GM18867 (cell line): ENCODE results near the gene UTP15.
A peak's percentile ranks its signal among the peaks of the same experiment; 100 is the strongest.

Experiments used
- ATAC-seq: cut with Tn5 transposase; IDR thresholded peaks from one replicate; pipeline ENCODE4 v1.9.1; 2021; ENCODE audit warnings: mild to moderate bottlenecking, moderate library complexity; ENCODE audit not compliant: unreplicated experiment

Gene UTP15, protein sequence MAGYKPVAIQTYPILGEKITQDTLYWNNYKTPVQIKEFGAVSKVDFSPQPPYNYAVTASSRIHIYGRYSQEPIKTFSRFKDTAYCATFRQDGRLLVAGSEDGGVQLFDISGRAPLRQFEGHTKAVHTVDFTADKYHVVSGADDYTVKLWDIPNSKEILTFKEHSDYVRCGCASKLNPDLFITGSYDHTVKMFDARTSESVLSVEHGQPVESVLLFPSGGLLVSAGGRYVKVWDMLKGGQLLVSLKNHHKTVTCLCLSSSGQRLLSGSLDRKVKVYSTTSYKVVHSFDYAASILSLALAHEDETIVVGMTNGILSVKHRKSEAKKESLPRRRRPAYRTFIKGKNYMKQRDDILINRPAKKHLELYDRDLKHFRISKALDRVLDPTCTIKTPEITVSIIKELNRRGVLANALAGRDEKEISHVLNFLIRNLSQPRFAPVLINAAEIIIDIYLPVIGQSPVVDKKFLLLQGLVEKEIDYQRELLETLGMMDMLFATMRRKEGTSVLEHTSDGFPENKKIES

DNA sequence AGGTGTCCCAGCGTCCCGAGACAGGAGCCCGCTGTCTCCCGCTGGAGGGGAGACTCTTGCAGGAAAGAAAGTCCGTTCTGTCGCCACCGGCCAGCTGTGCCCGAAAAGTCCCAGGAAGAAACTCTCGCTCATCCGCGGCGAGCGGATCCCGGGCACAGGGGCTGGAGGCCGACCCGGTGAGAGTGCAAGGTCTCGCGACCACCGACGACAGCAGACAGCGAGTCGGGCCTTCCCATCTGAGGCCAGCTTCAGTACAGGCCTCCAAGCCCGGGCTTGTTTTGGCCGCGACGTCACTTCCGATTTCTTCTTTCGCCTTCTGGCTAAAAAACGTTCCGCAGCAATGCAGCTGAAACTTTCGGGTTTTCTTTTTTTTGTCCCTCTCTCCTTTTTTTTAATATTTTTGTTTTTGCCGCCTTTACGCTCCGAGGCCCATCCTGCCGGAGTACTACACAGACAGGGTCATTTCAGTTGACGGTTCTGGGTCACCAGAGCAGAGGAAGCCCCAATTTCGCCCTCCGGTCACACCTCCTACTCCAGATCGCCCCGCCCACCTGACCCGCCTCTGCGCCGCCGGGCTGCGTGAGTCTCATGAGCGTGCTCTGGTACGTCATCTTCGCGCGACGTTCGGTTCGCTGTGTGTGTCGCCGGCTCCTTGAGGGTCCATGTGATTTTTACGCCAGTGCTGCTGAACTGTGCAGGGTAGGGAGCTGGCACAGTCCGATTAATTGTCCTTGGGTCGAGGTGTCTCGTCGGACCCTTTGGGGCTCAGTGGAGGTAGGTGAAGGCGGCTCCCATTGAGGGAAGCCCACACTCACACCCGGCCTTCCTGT lies at the start of gene UTP15, which contains the start of gene ANKRA2:
Gene UTP15 (plus strand): TSS at position 605 of the 830 bp plus-strand sequence. CDS start 1,602 bp downstream, outside the sequence.
Gene ANKRA2 (minus strand): TSS at position 501 of the 830 bp plus-strand sequence. CDS start 2,758 bp downstream, outside the sequence.
- ATAC-seq = peak; percentile 94

DNA sequence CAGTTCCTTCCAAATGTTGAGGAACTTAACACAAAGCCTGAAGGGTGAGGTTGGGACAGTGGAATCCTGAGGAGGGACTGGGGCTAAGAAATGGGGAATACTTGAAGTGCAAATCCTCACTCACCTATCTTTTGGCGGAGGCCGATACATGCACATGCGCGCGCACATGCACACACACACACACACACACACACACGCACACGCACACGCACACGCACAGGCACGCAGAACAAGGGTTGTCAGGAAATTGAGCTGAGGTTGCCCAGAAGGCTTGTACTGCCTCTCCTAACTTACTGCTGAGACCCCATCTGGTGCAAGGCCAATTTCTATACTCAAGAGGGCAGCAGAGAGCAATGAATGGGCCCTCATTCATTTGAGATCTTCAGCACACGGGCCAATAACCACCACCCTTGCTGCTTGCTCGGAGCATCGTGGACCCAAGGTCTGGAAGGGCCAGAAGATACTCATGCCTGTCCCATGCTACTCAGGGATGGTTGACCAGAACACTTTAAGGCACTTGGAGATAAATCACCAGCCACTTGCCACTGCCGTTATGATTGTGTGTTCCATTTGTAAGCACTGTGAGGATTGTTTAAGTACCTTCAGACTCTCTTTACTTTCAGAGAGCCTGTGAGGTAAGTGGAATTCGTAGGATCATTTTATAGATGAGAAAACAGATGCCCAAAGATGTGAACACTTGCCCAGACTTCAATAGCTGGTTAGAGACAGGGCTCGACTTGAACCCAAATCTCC lies 45.8 kb upstream of the UTP15 start:
- peak; percentile 99 for ATAC-seq

DNA sequence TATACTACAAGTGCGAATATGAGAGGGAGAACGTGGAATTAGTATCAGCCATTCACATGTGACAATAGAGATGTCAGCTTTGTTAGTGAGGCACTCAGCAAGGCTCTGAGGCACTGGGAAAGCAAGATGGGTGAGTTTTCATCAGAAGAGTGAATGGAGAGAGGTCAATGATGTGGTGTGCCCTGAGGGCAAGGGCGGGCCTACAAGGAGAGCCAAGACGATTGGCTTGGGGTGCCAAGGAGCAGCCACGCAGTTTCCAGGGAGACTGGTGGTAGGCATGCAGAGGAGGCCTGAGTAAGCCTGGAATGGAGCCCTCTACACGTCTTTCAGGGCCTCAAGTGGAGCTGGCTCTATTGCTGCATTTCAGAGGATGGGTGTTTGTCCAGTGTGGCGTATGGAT lies 42.6 kb upstream of the UTP15 start:
- ATAC-seq = no peak

DNA sequence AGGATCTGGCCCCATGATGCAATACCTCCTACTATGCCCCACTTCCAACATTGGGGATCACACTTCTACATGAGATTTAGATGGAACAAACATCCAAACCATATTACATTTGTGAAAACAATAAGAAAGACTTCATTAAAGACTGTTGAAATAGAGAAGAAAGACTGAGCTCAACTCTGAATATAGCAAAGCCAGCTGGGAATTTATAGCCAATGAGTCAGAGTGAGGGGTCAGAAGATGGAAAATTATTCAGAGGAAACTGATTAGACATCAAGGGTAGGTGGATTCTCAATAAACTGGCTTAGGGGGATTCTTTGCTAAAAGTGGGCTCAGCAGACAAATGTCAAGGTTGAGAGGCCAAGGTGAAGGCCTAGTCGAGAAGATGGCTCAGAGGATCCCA lies 41.7 kb upstream of the UTP15 start:
- no peak for ATAC-seq

DNA sequence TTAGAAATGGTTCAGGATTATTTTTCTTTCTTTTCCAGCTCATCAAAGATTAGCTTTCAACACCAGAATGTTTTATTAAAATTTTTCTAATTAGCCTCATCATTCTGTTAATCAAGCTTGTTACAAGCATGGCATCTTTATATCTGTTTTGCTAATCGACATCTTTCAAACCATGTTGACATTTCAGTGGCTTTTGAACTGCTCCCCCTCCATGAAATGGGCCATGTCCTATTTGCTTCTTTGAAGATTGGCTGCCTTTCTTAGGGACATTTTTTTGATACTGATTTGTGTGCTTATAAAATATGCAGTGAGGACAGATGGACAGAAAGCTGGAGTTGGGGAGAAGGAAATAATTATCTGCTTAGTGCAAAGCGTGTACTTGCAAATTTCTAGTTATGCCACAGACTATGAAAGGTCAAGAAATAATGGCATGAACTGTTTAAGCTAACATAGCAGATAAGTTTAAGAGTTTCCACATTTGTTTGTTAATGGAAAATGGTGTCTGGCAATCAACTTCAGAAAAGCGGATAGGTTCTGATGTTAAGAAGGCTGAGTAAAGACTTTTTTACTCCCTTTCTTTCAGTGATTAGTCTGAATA lies 39.8 kb upstream of the UTP15 start:
- no peak for ATAC-seq

DNA sequence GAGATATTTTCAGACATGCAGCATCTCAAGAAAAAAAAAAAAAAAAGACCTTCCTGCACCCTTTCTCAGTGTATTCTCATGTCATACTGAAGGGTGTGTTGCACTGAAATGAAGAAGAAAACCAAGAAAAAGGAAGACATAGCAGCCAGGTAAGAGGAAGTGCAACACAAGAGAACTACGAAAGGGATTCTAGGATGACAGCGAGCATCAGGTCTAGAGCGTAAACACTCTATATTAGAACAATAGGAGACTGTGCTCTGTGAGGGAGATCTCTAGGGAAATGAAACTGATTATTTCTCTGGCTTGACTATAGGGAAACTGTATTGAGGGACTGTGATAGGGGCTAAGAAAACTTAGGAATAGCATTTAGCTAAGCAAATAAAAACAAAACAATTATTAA lies 37.3 kb upstream of the UTP15 start:
- no peak for ATAC-seq

DNA sequence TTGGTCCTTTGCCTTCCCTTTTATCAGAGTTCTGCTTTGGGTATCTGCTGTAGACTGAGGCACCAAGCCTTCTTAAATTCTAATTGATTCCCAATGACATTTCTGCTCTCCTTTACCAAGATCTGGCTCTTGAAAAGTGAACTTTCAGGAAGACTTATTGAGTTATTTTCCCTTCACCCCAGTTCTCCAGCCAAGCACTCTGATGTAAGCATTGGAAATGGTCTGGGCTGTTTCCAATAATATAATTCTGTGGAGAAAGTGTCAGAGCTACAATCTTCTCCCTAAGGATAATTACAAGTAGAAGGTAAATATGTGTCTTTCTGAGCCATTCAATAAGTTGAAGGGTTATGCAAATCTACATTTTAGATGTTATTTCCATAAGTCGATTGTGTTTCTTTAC lies 36.5 kb upstream of the UTP15 start:
- no peak for ATAC-seq

DNA sequence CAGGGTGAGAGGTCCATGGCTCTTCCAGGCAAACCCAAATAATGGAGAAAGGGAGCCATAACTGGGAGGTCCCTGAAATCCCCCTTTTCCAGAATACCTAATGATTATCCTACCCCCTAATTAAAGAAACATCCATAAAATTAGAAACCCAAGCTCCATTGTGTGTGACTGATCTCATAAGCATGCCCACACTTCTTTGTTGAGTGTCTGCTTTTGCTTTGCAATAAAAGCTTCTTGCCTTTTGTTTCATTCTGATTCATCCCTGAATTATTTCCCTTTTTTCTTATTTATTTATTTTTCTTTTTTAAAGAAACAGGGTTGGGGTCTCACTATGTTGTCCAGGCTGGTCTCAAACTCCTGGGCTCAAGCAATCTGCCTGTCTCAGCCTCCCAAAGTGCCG lies 34.2 kb upstream of the UTP15 start:
- no peak for ATAC-seq

DNA sequence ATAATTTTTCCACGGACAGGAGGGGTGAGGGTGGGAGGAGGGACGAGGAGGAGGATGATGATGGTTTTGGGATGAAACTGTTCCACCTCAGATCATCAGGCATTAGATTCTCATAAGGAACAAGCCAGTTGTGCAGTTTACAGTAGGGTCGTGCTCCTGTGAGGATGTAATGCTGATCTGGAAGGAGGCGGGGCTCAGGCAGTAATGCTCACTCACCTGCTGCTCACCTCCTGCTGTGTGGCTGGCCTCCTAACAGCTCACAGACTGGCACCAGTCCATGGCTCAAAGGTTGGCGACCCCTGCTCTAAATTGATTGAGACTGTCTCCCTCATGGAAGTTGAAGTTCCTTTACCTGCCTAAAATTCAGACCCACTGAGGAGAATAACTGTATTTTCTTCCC lies 33.3 kb upstream of the UTP15 start:
- ATAC-seq = no peak

DNA sequence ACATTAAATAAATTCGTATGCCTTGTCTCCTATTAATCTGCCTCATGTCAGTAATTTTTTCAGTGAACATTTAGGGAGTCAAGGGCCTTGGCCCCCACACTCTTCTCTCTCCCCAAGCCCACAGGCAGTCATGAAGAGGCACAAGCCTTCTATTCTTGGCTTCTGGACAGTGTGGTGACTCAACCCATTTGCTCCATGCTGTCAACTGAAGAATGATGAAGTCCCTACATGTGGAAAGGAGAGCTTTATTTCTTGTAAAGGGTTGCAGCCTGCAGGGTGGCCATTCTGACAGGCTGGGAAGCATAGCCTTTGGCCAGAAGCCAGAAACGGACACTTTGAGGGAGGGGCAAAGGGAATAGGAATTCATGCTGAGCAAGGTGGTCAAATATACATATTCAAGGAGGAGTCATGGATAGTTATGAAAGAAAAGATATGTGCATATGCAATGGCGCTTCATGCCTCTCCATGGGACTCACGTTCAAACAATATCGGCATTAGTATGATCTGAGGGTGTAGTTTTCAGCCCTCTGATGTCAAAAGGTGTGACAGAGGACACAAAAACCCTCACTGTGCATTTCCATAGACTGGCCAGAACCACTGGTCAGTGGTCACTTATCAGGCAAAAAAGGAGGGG lies 31.4 kb upstream of the UTP15 start:
- no peak for ATAC-seq

DNA sequence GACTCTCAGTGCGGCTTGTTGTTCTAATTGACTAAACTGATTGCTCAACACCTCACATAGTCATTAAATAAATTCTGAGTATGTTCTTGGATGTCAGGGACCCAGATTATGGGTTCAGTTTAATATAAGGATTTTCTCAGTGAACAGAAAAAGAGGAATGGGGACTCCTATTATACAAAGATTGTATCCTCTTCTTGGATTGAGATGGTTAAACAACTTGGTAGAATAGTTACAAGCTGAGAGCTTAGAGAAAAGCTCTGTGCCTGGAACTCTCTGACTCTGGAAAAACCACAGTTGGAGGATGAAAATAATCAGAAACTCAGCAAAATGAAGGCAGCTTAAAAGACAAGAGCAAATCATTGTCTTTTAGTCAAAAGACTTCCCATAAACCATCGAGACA lies 30.6 kb upstream of the UTP15 start:
- ATAC-seq = no peak

DNA sequence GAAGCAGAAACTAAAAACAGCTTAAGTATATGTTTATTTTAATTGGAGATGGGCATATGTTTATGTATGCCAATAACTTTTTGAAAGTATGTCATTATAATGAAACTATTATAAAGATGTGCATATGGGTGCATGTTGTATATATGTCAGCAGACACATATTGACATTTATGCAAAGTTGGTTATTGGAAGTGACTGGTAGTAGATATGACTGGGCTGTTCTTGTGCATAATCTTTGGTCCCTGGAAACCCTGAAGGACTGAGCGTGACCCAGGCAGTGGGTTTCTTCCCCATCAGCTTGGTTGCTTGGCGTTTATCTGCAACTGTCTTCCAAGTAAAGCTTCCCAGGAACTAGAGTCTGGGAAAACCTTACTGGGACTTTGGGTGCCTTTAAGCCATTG lies 25.8 kb upstream of the UTP15 start:
- ATAC-seq = no peak

DNA sequence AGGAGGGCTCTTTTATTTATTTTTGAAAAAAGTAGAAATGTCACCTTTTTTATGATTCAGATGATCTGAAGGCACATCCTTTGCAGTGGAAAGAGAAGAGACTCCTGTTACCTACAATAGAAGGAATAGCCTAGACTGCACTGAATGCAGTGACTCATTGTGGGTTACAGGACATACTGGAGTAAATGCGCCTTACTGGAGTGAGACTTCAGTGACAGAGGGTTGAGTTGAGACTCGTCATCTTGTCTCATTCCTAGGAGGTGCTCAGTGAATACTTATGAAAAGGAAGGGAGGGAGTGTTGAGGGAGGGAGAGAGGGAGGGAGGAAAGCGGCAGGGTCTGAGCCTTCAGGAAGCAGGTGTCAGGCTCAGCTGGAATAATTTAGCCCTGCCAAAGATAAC lies 25.4 kb upstream of the UTP15 start:
- ATAC-seq = no peak

DNA sequence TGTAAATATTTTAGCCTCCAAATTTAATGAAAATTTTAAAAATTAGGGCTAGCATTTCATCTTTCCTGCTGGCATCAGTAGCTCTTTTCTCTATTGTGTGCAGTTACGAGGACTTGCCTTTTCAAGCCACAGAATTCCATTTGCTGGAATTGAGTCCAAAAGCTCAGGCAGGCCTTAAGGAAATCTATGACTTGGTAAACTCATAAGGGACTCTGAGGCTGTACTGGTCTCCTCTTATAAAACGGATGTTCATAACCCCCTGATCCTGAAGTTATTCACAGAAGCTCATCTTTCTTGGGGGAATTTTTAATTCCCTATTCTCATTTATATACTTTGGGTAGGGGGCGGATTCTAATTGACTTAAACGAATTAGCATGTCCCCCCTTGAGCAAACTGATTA lies 23.5 kb upstream of the UTP15 start:
- ATAC-seq = no peak

DNA sequence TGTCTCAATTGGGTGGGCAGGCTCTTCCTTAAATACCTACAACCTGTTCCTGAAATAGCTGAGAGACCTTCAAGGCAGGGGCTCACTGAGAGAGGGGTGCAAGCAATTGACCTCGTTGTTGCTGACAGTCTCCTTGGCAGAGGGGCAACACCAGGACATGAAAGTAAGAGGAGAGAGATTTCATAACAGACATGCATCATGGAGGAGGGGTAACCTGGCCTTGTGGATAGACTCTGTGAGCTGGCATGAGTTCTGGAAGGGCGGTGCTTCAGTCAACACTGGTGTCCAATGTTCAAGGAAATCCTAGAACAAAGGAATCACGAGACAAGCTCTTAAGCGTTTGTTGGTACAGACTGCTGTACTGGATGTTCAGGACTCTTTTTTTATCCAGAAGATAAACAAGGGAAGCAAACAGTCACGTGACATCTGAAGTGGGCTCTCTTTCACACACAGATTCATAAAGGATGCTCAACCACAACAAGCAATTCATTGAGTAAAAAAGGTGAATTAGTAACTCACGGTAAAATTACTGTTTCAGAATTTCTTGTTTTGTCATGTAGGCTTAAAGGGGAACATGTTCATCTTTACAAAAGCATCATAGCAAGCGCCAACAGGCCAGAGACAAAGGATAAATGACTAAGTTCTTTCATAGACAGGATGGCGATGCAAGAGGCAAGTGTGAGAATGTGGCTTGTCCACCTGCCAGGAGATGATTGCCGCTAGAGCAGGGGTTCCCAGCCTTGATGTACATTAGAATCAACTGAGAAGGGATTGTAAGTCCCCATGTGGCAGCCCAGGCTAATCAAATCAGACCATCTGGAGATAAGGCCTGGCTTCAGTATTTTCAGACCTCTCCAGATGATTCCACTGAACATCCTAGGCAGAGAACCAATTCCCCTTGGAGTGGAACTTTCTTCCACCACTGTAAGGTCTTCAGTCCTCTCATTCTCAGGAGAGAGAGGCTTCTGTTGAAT lies 20.8 kb upstream of the UTP15 start:
- no peak for ATAC-seq

DNA sequence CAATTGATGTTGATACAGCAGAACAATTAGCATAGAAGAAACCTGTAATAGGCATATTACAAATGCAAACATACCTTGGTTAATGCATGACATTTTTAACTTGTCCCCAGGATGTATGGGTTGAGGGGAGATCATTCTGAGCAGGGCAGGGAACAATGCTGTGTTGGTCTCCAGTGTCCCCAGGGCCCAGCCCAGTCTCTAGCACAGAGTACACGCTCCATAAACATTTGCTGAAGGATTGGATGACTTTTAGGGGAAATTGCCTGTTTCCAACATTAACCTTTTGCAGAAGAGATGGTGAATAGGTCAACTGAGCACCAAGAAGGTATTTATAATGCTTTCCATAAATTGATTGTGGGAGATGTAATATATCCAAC lies 20.2 kb upstream of the UTP15 start:
- no peak for ATAC-seq

DNA sequence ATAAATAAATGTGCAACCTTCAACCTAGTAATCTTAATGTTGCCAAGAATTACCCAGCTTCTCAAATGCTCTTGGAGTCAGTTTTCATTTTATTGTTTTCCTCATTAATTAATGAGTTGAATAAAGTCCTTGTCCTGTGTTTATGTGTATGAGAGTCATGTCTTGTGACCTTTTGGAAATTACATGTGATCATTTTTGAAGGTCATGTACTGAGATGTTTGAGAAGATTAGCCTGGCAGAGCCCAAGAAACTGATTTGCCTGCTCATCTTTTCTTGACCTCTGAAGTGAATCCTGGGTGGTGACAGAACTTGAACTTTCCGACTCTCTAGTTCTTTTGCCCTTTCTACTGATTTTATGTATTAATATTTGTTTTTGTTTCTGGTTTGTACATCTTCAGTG lies 15.5 kb upstream of the UTP15 start:
- ATAC-seq = no peak

DNA sequence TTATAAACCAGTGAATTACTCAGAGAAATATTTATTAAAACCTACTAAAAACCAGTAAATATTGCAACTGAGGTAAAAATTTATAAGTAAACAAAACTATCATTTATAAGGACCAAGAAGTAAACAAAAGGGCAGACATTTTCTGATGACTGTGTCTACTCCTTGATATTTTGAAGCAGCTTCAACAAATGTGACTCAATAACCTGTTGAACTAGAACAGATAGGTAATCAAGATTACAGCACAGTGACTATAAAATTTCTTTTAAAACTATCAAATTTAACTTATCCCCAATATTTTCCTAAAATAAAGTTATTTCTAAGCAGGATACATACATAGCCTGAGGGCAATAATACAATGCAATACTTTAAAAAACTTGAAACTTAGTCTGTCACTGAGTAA lies 12.9 kb upstream of the UTP15 start:
- no peak for ATAC-seq

DNA sequence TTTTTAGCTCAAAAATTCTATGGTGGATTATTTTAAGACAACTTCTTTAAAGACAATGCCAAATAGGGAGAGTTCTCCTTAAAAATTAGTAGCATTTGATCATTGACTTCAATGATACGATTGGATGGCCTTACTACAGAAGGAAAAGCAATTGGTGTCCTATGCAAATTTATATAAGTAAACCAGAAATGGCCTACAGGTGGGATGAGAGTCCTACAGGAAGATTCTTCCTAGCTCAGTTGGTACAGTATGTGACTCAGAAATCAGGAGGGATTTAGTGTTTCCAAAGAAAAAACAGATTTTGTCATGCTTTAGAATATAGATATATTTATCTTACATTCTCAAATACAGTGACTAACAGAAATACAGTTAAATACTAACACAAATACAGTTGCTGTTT lies 6.6 kb upstream of the UTP15 start:
- no peak for ATAC-seq
